Measurements from ENCODE around the gene CHST8.

CHST8 gene

GRCh38 chr19:33759356-33759755 is 137.6 kb downstream of the CHST8 start:
- no peak for DNase-seq (ENCODE audit: low spot score)
- H3K27ac ChIP-seq = no peak overlapping the region
- CTCF ChIA-PET = interaction anchor here (0.5 to 0.6 kb wide), 3 partner anchors 270 to 608 kb away, joined by 3 read pairs; no protein-coding TSS in a partner anchor
- TF ChIP-seq CTCF (conservative IDR thresholded peaks at IDR 0.05; ENCODE audit: low read depth) = no peak
- POLR2A ChIA-PET (ENCODE audit: low non-redundant PET) = no interaction called here

- ChIA-PET POLR2A (ENCODE audit: low non-redundant PET) (no interaction called here), CTCF (no interaction called here)
- no peak overlapping the region for H3K27ac ChIP-seq
These were observed 142.0 kb downstream of the CHST8 start for GRCh38 chr19:33763633-33764371.

GRCh38 chr19:33766623-33767022 is 144.9 kb downstream of the CHST8 start:
- POLR2A ChIA-PET (ENCODE audit: low non-redundant PET) = no interaction called here
- CTCF ChIA-PET = no interaction called here

More at GRCh38 chr19:33763633-33764371, 142.0 kb downstream of the CHST8 start:
- DNase-seq (ENCODE audit: low spot score) = no peak
- TF ChIP-seq CTCF (conservative IDR thresholded peaks at IDR 0.05; ENCODE audit: low read depth) = no peak

GRCh38 chr19:33767898-33768413 is 146.2 kb downstream of the CHST8 start:
- H3K27ac ChIP-seq = no peak overlapping the region
- POLR2A ChIA-PET (ENCODE audit: low non-redundant PET) = no interaction called here
- TF ChIP-seq CTCF (conservative IDR thresholded peaks at IDR 0.05; ENCODE audit: low read depth) = no peak
- CTCF ChIA-PET = interaction anchor here (0.6 to 4.5 kb wide), 5 partner anchors 11 to 362 kb away, joined by 4 to 54 read pairs (median 23); no protein-coding TSS in a partner anchor
- no peak for DNase-seq (ENCODE audit: low spot score)

More at GRCh38 chr19:33766623-33767022, 144.9 kb downstream of the CHST8 start:
- H3K27ac ChIP-seq = no peak overlapping the region
- DNase-seq (ENCODE audit: low spot score) = no peak
- TF ChIP-seq CTCF (conservative IDR thresholded peaks at IDR 0.05; ENCODE audit: low read depth) = no peak

- TF ChIP-seq CTCF (conservative IDR thresholded peaks at IDR 0.05; ENCODE audit: low read depth) = no peak
- CTCF ChIA-PET = interaction anchor here (0.5 to 4.5 kb wide), 6 partner anchors 9 to 363 kb away, joined by 3 to 54 read pairs (median 14); no protein-coding TSS in a partner anchor
- no peak overlapping the region for H3K27ac ChIP-seq
- POLR2A ChIA-PET (ENCODE audit: low non-redundant PET) = no interaction called here
- no peak for DNase-seq (ENCODE audit: low spot score)
These were observed 147.5 kb downstream of the CHST8 start for GRCh38 chr19:33769208-33769607.

GRCh38 chr19:33770107-33770506 is 148.4 kb downstream of the CHST8 start:
- no peak overlapping the region for H3K27ac ChIP-seq
- ChIA-PET POLR2A (ENCODE audit: low non-redundant PET) (interaction anchor here (0.6 kb wide), 1 partner anchor 9 kb away, joined by 3 read pairs; no protein-coding TSS in a partner anchor), CTCF (interaction anchor here (0.6 to 4.5 kb wide), 7 partner anchors 8 to 354 kb away, joined by 3 to 54 read pairs (median 4); no protein-coding TSS in a partner anchor)
- no peak for DNase-seq (ENCODE audit: low spot score)
- no peak for TF ChIP-seq CTCF (conservative IDR thresholded peaks at IDR 0.05; ENCODE audit: low read depth)

Data from RWPE1 (cell line).